ENCODE results near the gene ADGRL3.

The ADGRL3 gene

GRCh38 chr4:61996943-61997342 lies 796.8 kb downstream of the ADGRL3 start:
- Histone ChIP-seq H3K27ac (ENCODE audit: low read depth, low read length) (no peak overlapping the region), H2AFZ (ENCODE audit: low read depth, low read length, severe bottlenecking) (no peak overlapping the region), H3K79me2 (ENCODE audit: insufficient read depth, low read length) (no peaks in the 10 kb centered on the region), H3K36me3 (ENCODE audit: low read length) (no peaks in the 10 kb centered on the region), H3K4me2 (ENCODE audit: low read depth, low read length, poor library complexity, severe bottlenecking) (no peak overlapping the region), H3K4me3 (ENCODE audit: insufficient read depth, low read length, poor library complexity, severe bottlenecking) (no peak overlapping the region), H4K20me1 (ENCODE audit: low read depth, low read length) (no peaks in the 10 kb centered on the region), H3F3A (ENCODE audit: insufficient read depth) (no peaks in the 10 kb centered on the region), H3K27me3 (ENCODE audit: low read length) (no peaks in the 10 kb centered on the region), H3K9me3 (ENCODE audit: insufficient read depth, low read length) (no peaks in the 10 kb centered on the region), H3K9ac (ENCODE audit: low read length) (no peak overlapping the region), H3K9me2 (replicated peaks; ENCODE audit: insufficient read depth, low read length) (no peaks in the 10 kb centered on the region)
- TF ChIP-seq EZH2phosphoT487 (conservative IDR thresholded peaks at IDR 0.05; ENCODE audit: low read length) (no peak), CTCF (IDR thresholded peaks at IDR 0.05; ENCODE audit: insufficient read depth, low read length, poor library complexity, severe bottlenecking) (no peak)

DNA sequence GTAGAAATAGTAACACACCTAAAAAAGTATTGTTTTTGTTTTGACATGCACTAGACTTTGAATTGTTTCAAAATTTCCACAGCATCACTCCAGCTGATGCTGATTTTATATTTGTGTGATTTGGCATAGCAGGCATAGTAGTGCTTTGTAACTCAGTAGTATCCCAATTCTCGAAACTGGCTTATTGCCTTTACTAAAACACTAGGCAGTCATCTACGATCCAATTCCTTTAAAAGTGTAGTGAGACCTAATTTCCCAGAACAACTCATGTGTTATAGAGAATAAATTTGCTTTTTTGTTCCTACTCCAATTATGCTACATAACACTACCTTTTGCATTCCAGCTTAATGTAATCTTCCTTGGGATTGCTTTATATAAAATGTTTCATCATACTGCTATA lies 797.7 kb downstream of the ADGRL3 start:
- TF ChIP-seq EZH2phosphoT487 (conservative IDR thresholded peaks at IDR 0.05; ENCODE audit: low read length) = no peak
- no peak for TF ChIP-seq CTCF (IDR thresholded peaks at IDR 0.05; ENCODE audit: insufficient read depth, low read length, poor library complexity, severe bottlenecking)
- H3K9ac ChIP-seq (ENCODE audit: low read length) = no peak overlapping the region
- no peaks in the 10 kb centered on the region for H3K27me3 ChIP-seq (ENCODE audit: low read length)
- H4K20me1 ChIP-seq (ENCODE audit: low read depth, low read length) = no peaks in the 10 kb centered on the region
- H3K4me2 ChIP-seq (ENCODE audit: low read depth, low read length, poor library complexity, severe bottlenecking) = no peak overlapping the region
- H3K9me3 ChIP-seq (ENCODE audit: insufficient read depth, low read length) = no peaks in the 10 kb centered on the region
- H3K9me2 ChIP-seq (replicated peaks; ENCODE audit: insufficient read depth, low read length) = no peaks in the 10 kb centered on the region
- no peaks in the 10 kb centered on the region for H3F3A ChIP-seq (ENCODE audit: insufficient read depth)
- no peaks in the 10 kb centered on the region for H3K79me2 ChIP-seq (ENCODE audit: insufficient read depth, low read length)
- no peaks in the 10 kb centered on the region for H3K36me3 ChIP-seq (ENCODE audit: low read length)
- H2AFZ ChIP-seq (ENCODE audit: low read depth, low read length, severe bottlenecking) = no peak overlapping the region
- H3K4me3 ChIP-seq (ENCODE audit: insufficient read depth, low read length, poor library complexity, severe bottlenecking) = no peak overlapping the region
- no peak overlapping the region for H3K27ac ChIP-seq (ENCODE audit: low read depth, low read length)

GRCh38 chr4:62003695-62004094 lies 803.6 kb downstream of the ADGRL3 start:
- Histone ChIP-seq H2AFZ (ENCODE audit: low read depth, low read length, severe bottlenecking) (no peak overlapping the region), H4K20me1 (ENCODE audit: low read depth, low read length) (no peaks in the 10 kb centered on the region), H3K4me2 (ENCODE audit: low read depth, low read length, poor library complexity, severe bottlenecking) (no peak overlapping the region), H3K9me3 (ENCODE audit: insufficient read depth, low read length) (no peaks in the 10 kb centered on the region), H3K4me3 (ENCODE audit: insufficient read depth, low read length, poor library complexity, severe bottlenecking) (no peak overlapping the region), H3K27me3 (ENCODE audit: low read length) (no peaks in the 10 kb centered on the region), H3F3A (ENCODE audit: insufficient read depth) (no peaks in the 10 kb centered on the region), H3K27ac (ENCODE audit: low read depth, low read length) (no peak overlapping the region), H3K36me3 (ENCODE audit: low read length) (no peaks in the 10 kb centered on the region), H3K9me2 (replicated peaks; ENCODE audit: insufficient read depth, low read length) (no peaks in the 10 kb centered on the region), H3K79me2 (ENCODE audit: insufficient read depth, low read length) (no peaks in the 10 kb centered on the region), H3K9ac (ENCODE audit: low read length) (no peak overlapping the region)
- TF ChIP-seq EZH2phosphoT487 (conservative IDR thresholded peaks at IDR 0.05; ENCODE audit: low read length) (no peak), CTCF (IDR thresholded peaks at IDR 0.05; ENCODE audit: insufficient read depth, low read length, poor library complexity, severe bottlenecking) (no peak)
